Activated naive CD4-positive, alpha-beta T cell treated with anti-CD3 and anti-CD28 coated beads, Interleukin-2, amount 50 U/mL, for 72 hours (primary cell): Measurements from ENCODE around the gene VASN. TPM values are rescaled to one million over a fixed set of nuclear protein-coding genes. Genes with fewer than 3 reads are reported as not detected.
A peak's percentile ranks its signal among the peaks of the same experiment; 100 is the strongest.

Experiments
- ATAC-seq, 2 donors: fragments of 150-1000 bp; cut with Tn5 transposase; 2 replicates each; pipeline ENCODE4 v1.10.0; 2021; ENCODE audit warnings: mild to moderate bottlenecking in 2 of 2, moderate library complexity in 2 of 2
- DNase-seq, 2 donors: peaks; one replicate each; pipeline ENCODE4 v3.0.0; 2021 to 2022; ENCODE audit warnings: low spot score in 2 of 2
- H3K27ac Mint-ChIP-seq, 2 donors: one replicate each; pipeline ENCODE4 v1.8.0; 2022; ENCODE audit warnings: mild to moderate bottlenecking in 2 of 2, mixed read lengths in 2 of 2
- H3K36me3 Mint-ChIP-seq, 2 donors: one replicate each; pipeline ENCODE4 v1.8.0; 2022; ENCODE audit warnings: mixed read lengths in 2 of 2
- H3K9me3 Mint-ChIP-seq, 2 donors: one replicate each; pipeline ENCODE4 v1.8.0; 2022; ENCODE audit warnings: mixed read lengths in 2 of 2
- total RNA-seq, 2 donors: library from RNA; stranded (reverse); gene quantifications; one replicate each; pipeline ENCODE4 v1.2.3, GENCODE V29; 2022

The VASN gene
- total RNA-seq, 2 donors from 2014 or later: not detected

GRCh38 chr16:4361944-4362311 is 9.7 kb upstream of the VASN start:
- DNase-seq (no peak), ATAC-seq (no peak)
- Mint-ChIP-seq H3K36me3 (no peaks in the 10 kb centered on the region), H3K27ac (no peak overlapping the region), H3K9me3 (no peaks in the 10 kb centered on the region)

- H3K9me3 Mint-ChIP-seq: no peaks in the 10 kb centered on the region
- ATAC-seq (no peak), DNase-seq (no peak)
- H3K36me3 Mint-ChIP-seq: no peaks in the 10 kb centered on the region
- no peak overlapping the region for H3K27ac Mint-ChIP-seq
These were observed 9.0 kb upstream of the VASN start for GRCh38 chr16:4362476-4363135.

DNA sequence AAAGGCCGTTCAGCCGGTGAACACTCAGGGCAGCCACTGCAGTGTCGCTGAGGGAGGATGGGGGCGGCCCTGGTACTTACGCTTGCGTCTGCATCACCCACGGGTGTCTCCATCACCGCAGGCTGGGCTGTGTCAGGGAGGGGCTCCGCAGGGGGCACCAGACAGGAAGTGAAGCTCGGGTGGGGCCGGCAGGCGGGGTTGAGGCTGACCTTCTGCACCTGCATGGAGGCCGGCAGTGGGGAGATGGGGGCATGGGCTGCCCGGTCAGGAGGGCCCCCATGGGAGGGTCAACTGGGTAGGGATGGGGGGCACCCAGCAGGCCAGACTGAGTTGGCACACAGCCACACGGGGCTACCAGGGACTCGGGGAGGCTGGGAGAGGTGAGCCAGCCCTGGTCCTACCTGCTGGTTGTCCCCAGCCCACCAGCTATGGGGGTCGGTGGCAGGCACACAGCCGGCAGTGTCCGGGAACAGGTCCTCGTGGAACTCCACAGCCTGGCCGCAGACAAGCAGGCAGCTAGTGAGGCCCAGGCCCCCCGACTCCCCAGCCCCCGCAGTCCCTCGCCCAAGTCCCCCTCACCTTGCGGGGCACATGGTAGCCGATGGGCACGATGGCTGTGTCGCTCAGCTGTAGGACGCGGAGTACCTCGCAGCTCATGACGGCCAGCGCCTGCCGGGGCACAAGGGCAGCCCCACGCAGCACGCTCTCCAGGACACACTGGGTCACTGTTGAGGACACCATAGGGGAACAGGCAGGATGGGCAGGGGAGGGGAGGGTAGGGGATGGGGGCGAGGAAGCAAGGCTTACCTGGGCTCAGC is 7.2 kb upstream of the VASN start:
- DNase-seq (no peak), ATAC-seq (no peak)
- Mint-ChIP-seq H3K36me3 (no peaks in the 10 kb centered on the region), H3K27ac (no peak overlapping the region), H3K9me3 (no peaks in the 10 kb centered on the region)

GRCh38 chr16:4365014-4365406 is 6.6 kb upstream of the VASN start:
- no peaks in the 10 kb centered on the region for H3K36me3 Mint-ChIP-seq
- DNase-seq (no peak), ATAC-seq (no peak)
- no peak overlapping the region for H3K27ac Mint-ChIP-seq
- no peaks in the 10 kb centered on the region for H3K9me3 Mint-ChIP-seq

DNA sequence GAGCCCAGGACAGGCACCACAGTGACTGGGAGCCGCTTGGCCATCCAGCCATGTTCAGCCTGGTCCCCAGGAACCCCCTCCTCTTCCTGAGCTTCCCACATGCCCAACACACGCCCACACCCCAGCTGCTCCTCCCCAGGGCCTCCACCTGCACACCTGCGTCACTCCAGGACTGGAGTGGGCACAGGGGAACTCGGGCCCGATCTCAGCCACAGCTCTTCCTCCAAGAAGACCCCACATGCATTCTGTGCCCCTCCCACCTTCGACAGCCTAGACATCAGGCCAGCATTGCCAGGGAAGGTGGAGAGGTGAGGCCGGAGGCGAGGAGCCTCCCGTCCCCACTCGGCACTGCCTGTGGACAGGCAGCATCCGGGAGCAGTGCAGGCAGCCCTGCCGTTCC is 6.0 kb upstream of the VASN start:
- H3K9me3 Mint-ChIP-seq: no peaks in the 10 kb centered on the region
- DNase-seq: no peak
- no peak for ATAC-seq
- H3K36me3 Mint-ChIP-seq: no peaks in the 10 kb centered on the region
- peak overlapping the region in 1 of 2 donors; percentile 47 for H3K27ac Mint-ChIP-seq

DNA sequence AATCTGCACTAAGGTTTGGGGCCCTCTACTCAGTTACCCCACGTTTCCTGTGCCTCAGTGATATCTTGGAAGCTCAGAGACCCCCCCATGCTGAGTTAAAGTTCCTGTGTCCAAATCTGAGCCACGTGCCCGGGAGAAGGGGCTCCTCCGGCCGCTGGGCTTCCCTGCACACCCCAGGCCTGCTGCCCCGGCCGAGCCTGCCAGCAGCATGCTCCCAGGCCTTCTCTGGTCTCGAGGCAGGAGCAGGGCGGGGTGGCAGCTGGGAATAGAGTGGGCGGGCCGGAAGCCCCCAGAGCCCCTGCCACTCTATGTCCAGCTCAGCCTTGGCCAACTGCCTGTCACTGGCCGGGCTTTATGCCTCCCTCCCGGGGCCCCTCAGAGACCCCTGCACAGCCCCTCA is 5.6 kb upstream of the VASN start:
- DNase-seq: no peak
- H3K27ac Mint-ChIP-seq: no peak overlapping the region
- H3K9me3 Mint-ChIP-seq: no peaks in the 10 kb centered on the region
- H3K36me3 Mint-ChIP-seq: no peaks in the 10 kb centered on the region
- no peak for ATAC-seq

DNA sequence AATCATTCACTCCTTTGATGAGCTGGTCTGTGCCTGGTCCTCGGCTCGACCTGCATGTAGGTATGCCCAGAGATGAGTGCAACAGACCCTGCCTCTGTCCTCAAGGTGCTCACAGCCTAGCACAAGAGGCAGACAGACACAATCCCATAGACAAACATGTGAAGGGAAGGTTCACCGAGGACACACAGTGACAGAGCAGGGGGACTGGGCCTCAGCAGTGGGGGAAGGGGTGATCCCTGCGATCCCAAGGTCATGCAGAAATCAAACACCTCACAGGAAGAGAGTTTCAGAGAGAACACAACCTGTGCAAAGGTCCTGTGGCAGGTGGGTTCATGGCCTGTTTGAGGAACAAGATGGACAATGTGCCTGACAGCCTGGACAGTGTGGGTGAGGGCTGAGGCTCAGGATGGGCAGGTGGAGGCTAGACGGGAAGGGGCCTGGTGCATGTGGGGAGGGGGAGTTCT is 4.2 kb upstream of the VASN start:
- ATAC-seq (no peak), DNase-seq (no peak)
- peak overlapping the region in 1 of 2 donors; percentile 86 for H3K27ac Mint-ChIP-seq

DNA sequence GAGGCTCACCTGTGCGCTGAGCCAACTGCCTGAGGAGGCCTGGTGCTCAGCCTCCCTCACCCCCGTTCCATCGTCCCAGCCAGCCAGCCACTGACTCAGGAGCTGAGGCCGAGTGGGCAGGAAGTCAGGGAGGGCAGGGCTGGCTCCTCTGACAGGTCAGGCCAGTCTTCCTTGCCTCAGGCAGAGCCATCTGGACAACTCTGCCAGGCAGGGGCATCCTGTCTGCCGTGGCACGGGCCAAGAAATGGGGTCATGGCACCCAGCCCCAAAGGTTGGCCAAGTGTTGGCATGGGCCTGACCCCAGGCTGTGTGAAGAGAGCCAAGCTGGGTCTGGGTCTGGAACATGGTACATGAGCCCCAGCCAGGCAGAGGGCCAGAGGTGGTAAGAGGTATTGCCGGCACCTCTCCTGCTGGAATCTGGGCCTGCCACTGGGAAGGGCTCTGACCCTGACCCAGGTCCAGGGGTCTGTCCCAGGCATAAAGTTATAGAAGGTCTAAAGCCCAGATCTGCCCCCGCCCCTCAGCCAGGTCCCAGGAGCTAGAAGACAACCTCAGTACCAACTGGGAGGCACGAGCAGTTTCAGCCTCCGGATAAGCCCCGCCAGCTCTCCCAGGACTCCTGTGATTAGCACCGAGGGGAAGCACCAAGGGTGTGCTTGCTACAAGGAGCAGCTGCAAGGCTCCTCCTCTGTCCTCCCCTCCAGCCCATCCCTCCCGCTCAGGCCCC is 2.5 kb upstream of the VASN start:
- Mint-ChIP-seq H3K27ac (no peak overlapping the region), H3K9me3 (no peaks in the 10 kb centered on the region), H3K36me3 (no peaks in the 10 kb centered on the region)
- DNase-seq (no peak), ATAC-seq (no peak)

More for the DNA sequence above, 4.2 kb upstream of the VASN start:
- no peaks in the 10 kb centered on the region for H3K9me3 Mint-ChIP-seq
- H3K36me3 Mint-ChIP-seq: no peaks in the 10 kb centered on the region

DNA sequence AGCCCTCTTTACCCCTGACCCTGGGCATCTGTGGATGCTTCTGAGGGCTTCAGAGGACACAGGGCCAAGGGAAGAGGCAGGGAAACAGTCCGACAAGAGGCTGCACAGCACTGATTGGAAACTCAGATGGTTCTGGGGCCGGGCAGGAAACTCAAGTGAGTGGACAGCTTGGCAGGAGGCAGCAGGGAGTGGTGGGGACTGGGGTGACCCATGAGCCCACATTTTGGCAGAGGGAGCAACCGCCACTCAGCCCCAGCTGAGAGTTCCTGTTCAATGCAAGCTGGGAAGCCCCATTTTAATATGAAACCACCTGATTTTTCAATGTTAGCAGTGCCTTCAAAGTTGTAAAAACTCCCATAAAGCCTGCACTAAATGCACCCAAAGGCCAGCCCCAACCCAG is 1.5 kb upstream of the VASN start:
- DNase-seq (no peak), ATAC-seq (no peak)
- no peaks in the 10 kb centered on the region for H3K36me3 Mint-ChIP-seq
- peak overlapping the region in 1 of 2 donors; percentile 88 for H3K27ac Mint-ChIP-seq
- no peaks in the 10 kb centered on the region for H3K9me3 Mint-ChIP-seq

GRCh38 chr16:4370570-4371356 is 885 bp upstream of the VASN start:
- no peak overlapping the region for H3K27ac Mint-ChIP-seq
- no peaks in the 10 kb centered on the region for H3K36me3 Mint-ChIP-seq
- no peak for ATAC-seq

DNA sequence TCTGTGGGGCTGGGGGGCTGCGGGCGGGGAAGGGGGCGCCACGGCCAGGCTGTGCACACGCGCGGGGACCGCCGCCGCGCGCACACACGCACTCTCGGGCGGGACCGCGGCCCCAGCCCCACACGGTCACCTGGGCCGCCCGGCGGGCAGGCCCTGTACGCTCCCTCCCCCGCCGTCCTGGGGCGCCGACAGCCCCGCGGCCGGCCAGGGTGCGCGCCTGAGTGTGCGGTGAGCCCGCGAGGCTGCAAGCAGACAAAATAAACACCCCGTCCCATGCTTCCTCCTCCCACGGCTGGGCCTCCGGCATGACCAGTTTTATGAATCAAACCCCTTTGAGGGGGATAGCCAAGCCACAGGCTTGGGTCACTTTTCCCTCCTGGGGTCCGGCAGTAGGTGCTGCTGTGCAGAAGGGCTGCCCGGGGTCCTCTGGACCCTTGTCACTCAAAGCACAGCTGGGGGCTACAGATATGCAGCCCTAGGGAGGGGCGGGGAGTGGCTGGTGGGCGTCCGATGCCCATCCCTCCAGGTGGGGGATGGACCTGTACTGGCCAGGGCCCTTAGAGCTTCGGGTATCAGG is 441 bp downstream of the VASN start:
- DNase-seq: peak in 1 of 2 donors; percentile 34
- Mint-ChIP-seq H3K27ac (peak overlapping the region in 1 of 2 donors; percentile 50), H3K9me3 (no peaks in the 10 kb centered on the region), H3K36me3 (no peaks in the 10 kb centered on the region)
- peak; percentile 51 to 73 for ATAC-seq

More at GRCh38 chr16:4370570-4371356, 885 bp upstream of the VASN start:
- H3K9me3 Mint-ChIP-seq: no peaks in the 10 kb centered on the region
- no peak for DNase-seq

- Mint-ChIP-seq H3K27ac (no peak overlapping the region), H3K9me3 (no peaks in the 10 kb centered on the region), H3K36me3 (no peaks in the 10 kb centered on the region)
- ATAC-seq: no peak
- DNase-seq: no peak
These were observed 1.1 kb downstream of the VASN start for GRCh38 chr16:4372578-4373355.

- H3K9me3 Mint-ChIP-seq: no peaks in the 10 kb centered on the region
- H3K36me3 Mint-ChIP-seq: no peaks in the 10 kb centered on the region
- ATAC-seq: no peak
- no peak overlapping the region for H3K27ac Mint-ChIP-seq
- DNase-seq: no peak
These were observed 1.8 kb downstream of the VASN start for GRCh38 chr16:4373356-4373908.

GRCh38 chr16:4373909-4374742 is 2.5 kb downstream of the VASN start:
- no peaks in the 10 kb centered on the region for H3K9me3 Mint-ChIP-seq
- ATAC-seq: no peak
- no peak for DNase-seq
- no peaks in the 10 kb centered on the region for H3K36me3 Mint-ChIP-seq
- no peak overlapping the region for H3K27ac Mint-ChIP-seq

DNA sequence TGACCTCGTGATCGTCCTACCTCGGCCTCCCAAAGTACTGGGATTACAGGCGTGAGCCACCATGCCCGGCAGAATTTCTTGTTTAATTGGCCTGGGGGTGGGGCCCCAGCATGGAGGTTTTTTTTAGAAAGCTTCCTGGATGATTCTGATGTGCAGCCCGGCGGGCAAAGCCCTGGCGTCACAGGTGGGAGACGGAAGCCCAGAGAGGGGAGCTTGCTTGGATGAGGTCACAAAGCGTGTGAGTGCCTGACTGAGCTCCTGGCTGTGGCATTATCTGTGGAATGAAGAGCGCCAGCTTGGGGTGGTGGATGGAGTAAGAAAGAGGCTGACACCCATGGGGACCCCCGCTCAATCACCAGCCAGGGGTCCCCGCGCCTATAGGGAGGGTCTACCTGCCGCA is 4.1 kb downstream of the VASN start:
- Mint-ChIP-seq H3K27ac (no peak overlapping the region), H3K9me3 (no peaks in the 10 kb centered on the region), H3K36me3 (no peaks in the 10 kb centered on the region)
- DNase-seq: no peak
- ATAC-seq: no peak
